GM15510 (cell line): ENCODE measurements around the gene TMEM51.

Experiments used
- POLR2A ChIP-seq: IDR thresholded peaks from 3 replicates; pipeline ENCODE4 v1.6.1; 2011; ENCODE audit warnings: borderline replicate concordance; ENCODE audit not compliant: insufficient read length; ENCODE audit errors: extremely low read depth

TMEM51 gene

GRCh38 chr1:15191267-15191666 is 37.7 kb downstream of the TMEM51 start:
- TF ChIP-seq POLR2A: no peak

GRCh38 chr1:15191770-15192169 is 38.2 kb downstream of the TMEM51 start:
- no peak for TF ChIP-seq POLR2A

- no peak for TF ChIP-seq POLR2A
These were observed 39.5 kb downstream of the TMEM51 start for GRCh38 chr1:15192916-15193550.

- no peak for TF ChIP-seq POLR2A
These were observed 42.0 kb downstream of the TMEM51 start for GRCh38 chr1:15195420-15196052.

- no peak for TF ChIP-seq POLR2A
These were observed 42.5 kb downstream of the TMEM51 start for GRCh38 chr1:15196069-15196468.

GRCh38 chr1:15196807-15197530 is 43.4 kb downstream of the TMEM51 start:
- TF ChIP-seq POLR2A: no peak

- no peak for TF ChIP-seq POLR2A
These were observed 44.3 kb downstream of the TMEM51 start for GRCh38 chr1:15197591-15198447.

- no peak for TF ChIP-seq POLR2A
These were observed 45.1 kb downstream of the TMEM51 start for GRCh38 chr1:15198684-15199083.

GRCh38 chr1:15201221-15201620 is 47.7 kb downstream of the TMEM51 start:
- no peak for TF ChIP-seq POLR2A

- no peak for TF ChIP-seq POLR2A
These were observed 48.5 kb downstream of the TMEM51 start for GRCh38 chr1:15201849-15202551.

- TF ChIP-seq POLR2A: no peak
These were observed 51.4 kb downstream of the TMEM51 start for GRCh38 chr1:15204931-15205330.

- TF ChIP-seq POLR2A: no peak
These were observed 52.2 kb downstream of the TMEM51 start for GRCh38 chr1:15205586-15206346.

GRCh38 chr1:15206418-15207030 is 53.0 kb downstream of the TMEM51 start:
- TF ChIP-seq POLR2A: no peak

GRCh38 chr1:15207031-15207828 is 53.7 kb downstream of the TMEM51 start:
- no peak for TF ChIP-seq POLR2A
